Lower leg skin (tissue), 4 donors: ENCODE results near the gene EPHX1. TPM values are rescaled to one million over a fixed set of nuclear protein-coding genes. Genes with fewer than 3 reads are reported as not detected.

Source experiments
- DNase-seq, 2 donors: peaks; one replicate each; pipeline ENCODE4 v3.0.0-alpha.2; 2019; ENCODE audit warnings: low spot score in 2 of 2
- H3K4me3 ChIP-seq: fragments of 200-600 bp; sonication (generic); 2 replicates; pipeline ENCODE4 v1.5.1; 2017; ENCODE audit warnings: mild to moderate bottlenecking, low read depth; ENCODE audit not compliant: poor library complexity, severe bottlenecking
- CTCF ChIP-seq, 3 donors: fragments of 450-650 bp; IDR thresholded peaks; one replicate each; pipeline ENCODE4 v1.5.1; 2016; ENCODE audit warnings: antibody characterized with exemption in 3 of 3, mild to moderate bottlenecking in 3 of 3, moderate library complexity in 2 of 3
- POLR2A ChIP-seq, 2 donors: fragments of 450-650 bp; IDR thresholded peaks; one replicate each; pipeline ENCODE4 v1.6.1; 2016 to 2017; ENCODE audit warnings: antibody characterized with exemption in 2 of 2, mild to moderate bottlenecking in 1 of 2, moderate library complexity in 1 of 2
- WGBS, 2 donors: methylation state at CpG; one replicate each; pipeline ENCODE4 v1.1.5; 2018; 5-methylcytosine and 5-hydroxymethylcytosine counted together
- intact Hi-C: fragments of 100-400 bp; cut with DNase I; formaldehyde crosslinking; loops from one replicate; pipeline ENCODE4 v1.15.0; 2023; ENCODE audit warnings: low total_unique reads
- total RNA-seq, 4 donors: library from RNA; depleted of rRNA; stranded (reverse); fragments of >200 nt; gene quantifications; one replicate each; pipeline ENCODE4 v1.1.0, GENCODE V29; 2016

The EPHX1 gene
- total RNA-seq, 4 donors from 2014 or later = 42.9 to 62.7 (median 56.8) TPM

- H3K4me3 ChIP-seq = no peak overlapping the region
- DNase-seq = no peak
- 75 to 83% methylated on average over 6 of the region's 6 CpGs for WGBS, 2 donors
- intact Hi-C loops = no loop called here
- TF ChIP-seq CTCF (IDR thresholded peaks at IDR 0.05) (no peak), POLR2A (IDR thresholded peaks at IDR 0.05) (no peak)
Measured at GRCh38 chr1:225843426-225843795, 33.5 kb downstream of the EPHX1 start.

- no peak for DNase-seq
- intact Hi-C loops = loop anchor here (5.0 kb wide), 1 partner anchor 372 kb away; no protein-coding TSS in a partner anchor
- TF ChIP-seq POLR2A (IDR thresholded peaks at IDR 0.05) (no peak), CTCF (IDR thresholded peaks at IDR 0.05) (no peak)
- no peak overlapping the region for H3K4me3 ChIP-seq
- WGBS, 2 donors = 86% methylated on average over 17 to 18 of the region's 18 CpGs
Measured at GRCh38 chr1:225844236-225845061, 34.5 kb downstream of the EPHX1 start.

- no peak overlapping the region for H3K4me3 ChIP-seq
- intact Hi-C loops = loop anchor here (5.0 kb wide), 1 partner anchor 373 kb away; no protein-coding TSS in a partner anchor
- TF ChIP-seq CTCF (IDR thresholded peaks at IDR 0.05) (no peak), POLR2A (IDR thresholded peaks at IDR 0.05) (no peak)
- DNase-seq = no peak
- WGBS, 2 donors = 87 to 90% methylated on average over 14 of the region's 14 CpGs
Measured at GRCh38 chr1:225845097-225845496, 35.2 kb downstream of the EPHX1 start.

GRCh38 chr1:225845571-225846259 is 35.8 kb downstream of the EPHX1 start:
- peak; percentile 73 to 92 for DNase-seq
- no peak for TF ChIP-seq POLR2A (IDR thresholded peaks at IDR 0.05)
- peak in 1 of 3 donors; percentile 43 for TF ChIP-seq CTCF (IDR thresholded peaks at IDR 0.05)

GRCh38 chr1:225846331-225847310 is 36.7 kb downstream of the EPHX1 start:
- no peak for DNase-seq
- 86 to 88% methylated on average over 20 of the region's 20 CpGs for WGBS, 2 donors
- intact Hi-C loops = loop anchor here (5.0 kb wide), 1 partner anchor 374 kb away; no protein-coding TSS in a partner anchor

More at GRCh38 chr1:225845571-225846259, 35.8 kb downstream of the EPHX1 start:
- H3K4me3 ChIP-seq = no peak overlapping the region
- WGBS, 2 donors = 67 to 69% methylated on average over 6 to 10 of the region's 13 CpGs
- intact Hi-C loops = loop anchor here (5.0 kb wide), 1 partner anchor 373 kb away; no protein-coding TSS in a partner anchor

More at GRCh38 chr1:225846331-225847310, 36.7 kb downstream of the EPHX1 start:
- no peak overlapping the region for H3K4me3 ChIP-seq
- TF ChIP-seq CTCF (IDR thresholded peaks at IDR 0.05) (no peak), POLR2A (IDR thresholded peaks at IDR 0.05) (no peak)
